Mesenchymal stem cell (in vitro differentiated cells and primary cell): ENCODE measurements around the gene TMEM184A.

Experiments
- DNase-seq: peaks from one replicate; pipeline ENCODE4 v3.0.0-alpha.2; 2013
- H2AFZ ChIP-seq: one replicate; pipeline ENCODE4 v1.6.1; 2013; ENCODE audit warnings: low read depth, mild to moderate bottlenecking, control low read depth, inconsistent platforms, low read length, moderate library complexity
- H2AK5ac ChIP-seq: 2 replicates; pipeline ENCODE4 v1.6.1; 2013; ENCODE audit warnings: low read length, moderate library complexity, mild to moderate bottlenecking, inconsistent platforms; ENCODE audit not compliant: severe bottlenecking
- H2BK120ac ChIP-seq: one replicate; pipeline ENCODE4 v1.6.1; 2013; ENCODE audit warnings: low read depth, mild to moderate bottlenecking, inconsistent platforms, low read length, moderate library complexity
- H2BK12ac ChIP-seq, 2 experiments: one replicate each; pipeline ENCODE4 v1.6.1; 2013; ENCODE audit warnings: inconsistent platforms in 2 of 2, low read length in 2 of 2, mild to moderate bottlenecking in 2 of 2, moderate library complexity in 2 of 2, control low read depth in 1 of 2
- H2BK15ac ChIP-seq: one replicate; pipeline ENCODE4 v1.6.1; 2013; ENCODE audit warnings: mild to moderate bottlenecking, low read depth, inconsistent platforms; ENCODE audit not compliant: poor library complexity, severe bottlenecking
- H2BK5ac ChIP-seq: 2 replicates; pipeline ENCODE4 v1.6.1; 2013; ENCODE audit warnings: low read depth, mild to moderate bottlenecking, low read length, control low read depth, inconsistent platforms; ENCODE audit not compliant: poor library complexity, severe bottlenecking
- H3K14ac ChIP-seq, 2 experiments: one replicate each; pipeline ENCODE4 v1.6.1; 2013; ENCODE audit warnings: inconsistent platforms in 2 of 2, low read length in 2 of 2, control low read depth in 1 of 2, mild to moderate bottlenecking in 1 of 2, moderate library complexity in 1 of 2
- H3K18ac ChIP-seq, 2 experiments: one replicate each; pipeline ENCODE4 v1.6.1; 2013; ENCODE audit warnings: inconsistent platforms in 2 of 2, low read length in 2 of 2, control low read depth in 1 of 2, low read depth in 1 of 2, mild to moderate bottlenecking in 1 of 2
- H3K23ac ChIP-seq, 2 experiments: one replicate each; pipeline ENCODE4 v1.6.1; 2013; ENCODE audit warnings: inconsistent platforms in 2 of 2, low read length in 2 of 2, mild to moderate bottlenecking in 2 of 2, moderate library complexity in 2 of 2, control low read depth in 1 of 2
- H3K27ac ChIP-seq: 2 replicates; pipeline ENCODE4 v1.5.1; 2013; ENCODE audit warnings: mild to moderate bottlenecking, moderate library complexity, low read length, control low read depth, inconsistent platforms; ENCODE audit not compliant: poor library complexity, severe bottlenecking
- H3K27me3 ChIP-seq, 2 experiments: 2 replicates each; pipeline versions ENCODE4 v1.6.1 to v1.7.0; 2013; ENCODE audit warnings: low read length in 2 of 2, mild to moderate bottlenecking in 2 of 2, moderate library complexity in 2 of 2, control low read depth in 1 of 2, inconsistent platforms in 1 of 2; ENCODE audit not compliant: control insufficient read depth in 1 of 2, insufficient read depth in 1 of 2
- H3K36me3 ChIP-seq, 2 experiments: 2 replicates each; pipeline versions ENCODE4 v1.6.1 to v1.7.0; 2013; ENCODE audit warnings: low read length in 2 of 2, control low read depth in 1 of 2, inconsistent platforms in 1 of 2, low read depth in 1 of 2, mild to moderate bottlenecking in 1 of 2; ENCODE audit not compliant: insufficient read depth in 2 of 2, control insufficient read depth in 1 of 2
- H3K4ac ChIP-seq, 2 experiments: one replicate each; pipeline ENCODE4 v1.6.1; 2013; ENCODE audit warnings: inconsistent platforms in 2 of 2, low read length in 2 of 2, mild to moderate bottlenecking in 2 of 2, moderate library complexity in 2 of 2, control low read depth in 1 of 2, low read depth in 1 of 2
- H3K4me1 ChIP-seq: 2 replicates; pipeline ENCODE4 v1.6.1; 2013; ENCODE audit warnings: low read depth, low read length, control low read depth; ENCODE audit not compliant: control insufficient read depth, insufficient read depth
- H3K4me2 ChIP-seq: 2 replicates; pipeline ENCODE4 v1.6.1; 2013; ENCODE audit warnings: low read length, mild to moderate bottlenecking, inconsistent platforms; ENCODE audit not compliant: poor library complexity, severe bottlenecking
- H3K4me3 ChIP-seq, 2 experiments: 2 replicates each; pipeline versions ENCODE4 v1.5.1 to v1.7.0; 2013; ENCODE audit warnings: low read length in 2 of 2, mild to moderate bottlenecking in 2 of 2, control low read depth in 1 of 2, low read depth in 1 of 2; ENCODE audit not compliant: insufficient read depth in 1 of 2
- H3K79me1 ChIP-seq: replicated peaks from 2 replicates; pipeline ENCODE4 v1.6.1; 2013; ENCODE audit warnings: mild to moderate bottlenecking, control low read depth, low read length, inconsistent platforms; ENCODE audit not compliant: poor library complexity, severe bottlenecking
- H3K9ac ChIP-seq: 2 replicates; pipeline ENCODE4 v1.7.0; 2013; ENCODE audit warnings: mild to moderate bottlenecking, low read length, moderate library complexity
- H3K9me3 ChIP-seq: 2 replicates; pipeline ENCODE4 v1.7.0; 2013; ENCODE audit warnings: mild to moderate bottlenecking, low read length; ENCODE audit not compliant: control insufficient read depth
- H4K8ac ChIP-seq: one replicate; pipeline ENCODE4 v1.6.1; 2013; ENCODE audit warnings: inconsistent platforms, mild to moderate bottlenecking, low read length, moderate library complexity
- H4K91ac ChIP-seq: one replicate; pipeline ENCODE4 v1.6.1; 2013; ENCODE audit warnings: mild to moderate bottlenecking, low read length, inconsistent platforms
- WGBS: methylation state at CpG from one replicate; pipeline ENCODE4 v1.1.7; 2013; ENCODE audit warnings: mixed read lengths; 5-methylcytosine and 5-hydroxymethylcytosine counted together

The TMEM184A gene

GRCh38 chr7:1499367-1500029, 56.5 kb downstream of the TMEM184A start:
- H3K9ac ChIP-seq = no peak overlapping the region
- H3K18ac ChIP-seq = no peak overlapping the region
- H2BK120ac ChIP-seq = no peak overlapping the region
- no peak overlapping the region for H4K8ac ChIP-seq
- no peak overlapping the region for H3K4me3 ChIP-seq
- H3K27ac ChIP-seq = no peak overlapping the region
- WGBS = 97% methylated on average over 32 of the region's 33 CpGs
- H2AK5ac ChIP-seq = no peak overlapping the region
- DNase-seq = no peak
- H3K36me3 ChIP-seq = peaks cover 50 to 83% of the 10 kb centered on the region in 2 experiments
- no peaks in the 10 kb centered on the region for H3K27me3 ChIP-seq
- peaks cover 18% of the 10 kb centered on the region for H3K4me1 ChIP-seq
- H2AFZ ChIP-seq = no peak overlapping the region
- H3K4me2 ChIP-seq = no peak overlapping the region
- no peak overlapping the region for H3K14ac ChIP-seq
- no peak overlapping the region for H3K23ac ChIP-seq
- H4K91ac ChIP-seq = no peak overlapping the region
- H3K4ac ChIP-seq = no peak overlapping the region
- no peaks in the 10 kb centered on the region for H3K9me3 ChIP-seq
- H3K79me1 ChIP-seq = peaks cover 35% of the 10 kb centered on the region
- no peak overlapping the region for H2BK5ac ChIP-seq
- no peak overlapping the region for H2BK12ac ChIP-seq
- H2BK15ac ChIP-seq = no peak overlapping the region

- H3K27me3 ChIP-seq = no peaks in the 10 kb centered on the region
- H3K4me3 ChIP-seq = no peak overlapping the region
- WGBS = 97% methylated on average over 33 of the region's 62 CpGs
- no peak overlapping the region for H4K91ac ChIP-seq
- H3K4ac ChIP-seq = no peak overlapping the region
- H3K14ac ChIP-seq = no peak overlapping the region
- H3K36me3 ChIP-seq = peaks cover 50 to 92% of the 10 kb centered on the region in 2 experiments
- H3K23ac ChIP-seq = no peak overlapping the region
- no peak overlapping the region for H2BK5ac ChIP-seq
- peaks cover 15% of the 10 kb centered on the region for H3K4me1 ChIP-seq
- H2BK12ac ChIP-seq = no peak overlapping the region
- H3K79me1 ChIP-seq = peaks cover 36% of the 10 kb centered on the region
- no peak overlapping the region for H3K9ac ChIP-seq
- no peak overlapping the region for H4K8ac ChIP-seq
- H3K18ac ChIP-seq = no peak overlapping the region
- H2BK120ac ChIP-seq = no peak overlapping the region
- no peaks in the 10 kb centered on the region for H3K9me3 ChIP-seq
- no peak overlapping the region for H3K27ac ChIP-seq
- H2BK15ac ChIP-seq = no peak overlapping the region
- no peak overlapping the region for H3K4me2 ChIP-seq
- H2AFZ ChIP-seq = no peak overlapping the region
- no peak for DNase-seq
- H2AK5ac ChIP-seq = no peak overlapping the region
Observed at GRCh38 chr7:1498370-1499305, 57.4 kb downstream of the TMEM184A start.

GRCh38 chr7:1497293-1497927, 58.6 kb downstream of the TMEM184A start:
- Histone ChIP-seq H2AFZ (no peak overlapping the region), H3K9ac (no peak overlapping the region), H3K27me3 (no peaks in the 10 kb centered on the region), H3K4me3 (no peak overlapping the region), H3K4me2 (no peak overlapping the region), H4K8ac (no peak overlapping the region), H3K4me1 (peaks cover 3% of the 10 kb centered on the region), H2AK5ac (no peak overlapping the region), H3K27ac (no peak overlapping the region), H2BK5ac (no peak overlapping the region), H4K91ac (no peak overlapping the region), H2BK15ac (no peak overlapping the region), H3K9me3 (no peaks in the 10 kb centered on the region), H3K14ac (no peak overlapping the region), H3K18ac (no peak overlapping the region), H3K79me1 (peaks cover 26% of the 10 kb centered on the region), H3K36me3 (peaks cover 52 to 98% of the 10 kb centered on the region in 2 experiments), H2BK12ac (no peak overlapping the region), H3K4ac (no peak overlapping the region), H2BK120ac (no peak overlapping the region), H3K23ac (no peak overlapping the region)
- WGBS = 95% methylated on average over 37 of the region's 37 CpGs
- no peak for DNase-seq
